ENCODE results near the gene IDH3A. TPM values are rescaled to one million over a fixed set of nuclear protein-coding genes. Genes with fewer than 3 reads are reported as not detected.

Gene IDH3A
- polyA plus RNA-seq, 1 experiment, result 49.3 TPM

- Histone ChIP-seq H3K27me3 (ENCODE audit: control insufficient read depth, insufficient read depth, low read length) (no peaks in the 10 kb centered on the region), H3K4me3 (ENCODE audit: low read depth, low read length) (no peak overlapping the region), H3K36me3 (ENCODE audit: control insufficient read depth, insufficient read depth, low read length) (peaks cover 13% of the 10 kb centered on the region)
- CTCF ChIA-PET, result interaction anchor here (0.6 to 1.5 kb wide), 3 partner anchors 69 to 212 kb away, joined by 3 to 4 read pairs (median 4); no protein-coding TSS in a partner anchor
- POLR2A ChIA-PET, result no interaction called here
- TF ChIP-seq CTCF (IDR thresholded peaks at IDR 0.05; ENCODE audit: insufficient read depth, low read depth, low read length), result no peak
- no peak for DNase-seq (ENCODE audit: low read depth)
Measured at GRCh38 chr15:78171864-78172472, 22.8 kb downstream of the IDH3A start.

GRCh38 chr15:78174401-78174800 lies 25.2 kb downstream of the IDH3A start:
- H3K27me3 ChIP-seq (ENCODE audit: control insufficient read depth, insufficient read depth, low read length), result peaks cover 1% of the 10 kb centered on the region; the same call in 1 of the 2 replicates
- no peak for TF ChIP-seq CTCF (IDR thresholded peaks at IDR 0.05; ENCODE audit: insufficient read depth, low read depth, low read length)
- ChIA-PET CTCF (interaction anchor here (6.3 kb wide), 1 partner anchor 66 kb away, joined by 99 read pairs; no protein-coding TSS in a partner anchor), POLR2A (no interaction called here)
- no peak for DNase-seq (ENCODE audit: low read depth)
- no peak overlapping the region for H3K4me3 ChIP-seq (ENCODE audit: low read depth, low read length)
- H3K36me3 ChIP-seq (ENCODE audit: control insufficient read depth, insufficient read depth, low read length), result peaks cover 11% of the 10 kb centered on the region

GRCh38 chr15:78175330-78175729 lies 26.2 kb downstream of the IDH3A start:
- ChIA-PET CTCF (interaction anchor here (1.1 to 6.3 kb wide), 3 partner anchors 13 to 65 kb away, joined by 3 to 99 read pairs (median 10); no protein-coding TSS in a partner anchor), POLR2A (no interaction called here)
- no peak overlapping the region for H3K4me3 ChIP-seq (ENCODE audit: low read depth, low read length)
- TF ChIP-seq CTCF (IDR thresholded peaks at IDR 0.05; ENCODE audit: insufficient read depth, low read depth, low read length), result no peak
- H3K36me3 ChIP-seq (ENCODE audit: control insufficient read depth, insufficient read depth, low read length), result peaks cover 10% of the 10 kb centered on the region
- no peak for DNase-seq (ENCODE audit: low read depth)
- H3K27me3 ChIP-seq (ENCODE audit: control insufficient read depth, insufficient read depth, low read length), result peaks cover 1% of the 10 kb centered on the region; the same call in 1 of the 2 replicates

GRCh38 chr15:78177447-78177873 lies 28.3 kb downstream of the IDH3A start:
- no peak for DNase-seq (ENCODE audit: low read depth)
- no peak overlapping the region for H3K4me3 ChIP-seq (ENCODE audit: low read depth, low read length)
- H3K27me3 ChIP-seq (ENCODE audit: control insufficient read depth, insufficient read depth, low read length), result peaks cover 1% of the 10 kb centered on the region; the same call in 1 of the 2 replicates
- peaks cover 3% of the 10 kb centered on the region for H3K36me3 ChIP-seq (ENCODE audit: control insufficient read depth, insufficient read depth, low read length)
- peak; percentile 84 for TF ChIP-seq CTCF (IDR thresholded peaks at IDR 0.05; ENCODE audit: insufficient read depth, low read depth, low read length)
- POLR2A ChIA-PET, result no interaction called here
- CTCF ChIA-PET, result interaction anchor here (0.6 to 6.3 kb wide), 28 partner anchors 8 to 457 kb away, joined by 3 to 99 read pairs (median 4); partner anchors contain the start of genes ACSBG1 and CIB2

GRCh38 chr15:78178064-78178463 lies 28.9 kb downstream of the IDH3A start:
- H3K36me3 ChIP-seq (ENCODE audit: control insufficient read depth, insufficient read depth, low read length), result no peaks in the 10 kb centered on the region
- CTCF ChIA-PET, result interaction anchor here (0.6 to 6.3 kb wide), 24 partner anchors 8 to 458 kb away, joined by 3 to 99 read pairs (median 4); no protein-coding TSS in a partner anchor
- POLR2A ChIA-PET, result no interaction called here
- H3K27me3 ChIP-seq (ENCODE audit: control insufficient read depth, insufficient read depth, low read length), result peaks cover 1% of the 10 kb centered on the region; the same call in 1 of the 2 replicates
- no peak for DNase-seq (ENCODE audit: low read depth)
- no peak for TF ChIP-seq CTCF (IDR thresholded peaks at IDR 0.05; ENCODE audit: insufficient read depth, low read depth, low read length)
- no peak overlapping the region for H3K4me3 ChIP-seq (ENCODE audit: low read depth, low read length)

Measured in BJ (cell line).